GM19240 (cell line): ENCODE data around the gene PKNOX1.
"Not testable (repeated sequence)": the region's sequence is repeated elsewhere in the genome, so short reads cannot be mapped to it uniquely, and the experiment has no call there.

Experiments
- DNase-seq: peaks from one replicate; pipeline ENCODE4 v3.0.0; 2011; ENCODE audit warnings: low spot score; ENCODE audit not compliant: insufficient read length

The PKNOX1 gene, protein sequence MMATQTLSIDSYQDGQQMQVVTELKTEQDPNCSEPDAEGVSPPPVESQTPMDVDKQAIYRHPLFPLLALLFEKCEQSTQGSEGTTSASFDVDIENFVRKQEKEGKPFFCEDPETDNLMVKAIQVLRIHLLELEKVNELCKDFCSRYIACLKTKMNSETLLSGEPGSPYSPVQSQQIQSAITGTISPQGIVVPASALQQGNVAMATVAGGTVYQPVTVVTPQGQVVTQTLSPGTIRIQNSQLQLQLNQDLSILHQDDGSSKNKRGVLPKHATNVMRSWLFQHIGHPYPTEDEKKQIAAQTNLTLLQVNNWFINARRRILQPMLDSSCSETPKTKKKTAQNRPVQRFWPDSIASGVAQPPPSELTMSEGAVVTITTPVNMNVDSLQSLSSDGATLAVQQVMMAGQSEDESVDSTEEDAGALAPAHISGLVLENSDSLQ

DNA sequence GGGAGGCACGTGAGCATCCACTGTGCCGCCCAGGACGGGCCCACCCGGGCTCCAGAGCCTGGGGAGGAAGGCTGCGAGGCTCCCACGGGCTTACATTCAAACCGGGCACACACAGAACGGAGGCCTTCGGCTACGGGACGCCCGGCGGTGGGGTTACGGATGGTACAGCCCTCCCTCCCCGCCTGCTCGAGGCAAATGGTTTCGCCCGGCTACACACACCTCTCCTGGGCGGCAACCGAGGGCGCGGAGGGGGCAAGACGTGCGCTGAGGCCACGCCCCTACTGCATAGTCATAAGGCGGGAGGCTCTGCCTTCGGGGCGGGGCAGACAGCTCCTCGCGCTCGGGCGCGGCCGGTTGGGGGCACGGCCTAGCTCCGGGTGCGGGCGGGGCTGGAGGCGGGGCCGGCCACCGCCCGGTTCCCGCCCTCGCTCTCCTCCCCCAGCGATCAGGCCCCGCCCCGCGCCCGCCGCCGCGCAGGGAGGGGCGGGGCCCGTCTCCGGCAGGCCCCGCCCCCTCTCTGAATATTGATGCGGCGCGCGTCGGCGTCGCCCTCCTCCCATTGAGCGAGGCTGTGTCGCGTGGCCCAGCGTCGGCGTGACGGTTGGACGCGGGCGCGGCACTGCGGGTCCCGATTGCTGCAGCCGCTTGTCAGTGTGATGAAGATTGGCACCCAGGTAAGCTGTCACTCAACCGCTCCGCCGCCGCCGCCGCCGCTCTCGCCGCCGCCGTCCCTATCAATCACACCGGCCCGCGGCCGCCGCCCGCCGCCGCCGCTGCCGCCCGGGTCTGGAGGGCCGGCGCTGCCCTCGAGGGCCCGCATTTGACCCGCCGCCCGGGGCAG, at the start of gene PKNOX1:
PKNOX1 (plus strand) TSS at position 572 of the 841 bp plus-strand sequence. CDS start 29,820 bp downstream, outside the sequence.
- DNase-seq, result peak; percentile 97

DNA sequence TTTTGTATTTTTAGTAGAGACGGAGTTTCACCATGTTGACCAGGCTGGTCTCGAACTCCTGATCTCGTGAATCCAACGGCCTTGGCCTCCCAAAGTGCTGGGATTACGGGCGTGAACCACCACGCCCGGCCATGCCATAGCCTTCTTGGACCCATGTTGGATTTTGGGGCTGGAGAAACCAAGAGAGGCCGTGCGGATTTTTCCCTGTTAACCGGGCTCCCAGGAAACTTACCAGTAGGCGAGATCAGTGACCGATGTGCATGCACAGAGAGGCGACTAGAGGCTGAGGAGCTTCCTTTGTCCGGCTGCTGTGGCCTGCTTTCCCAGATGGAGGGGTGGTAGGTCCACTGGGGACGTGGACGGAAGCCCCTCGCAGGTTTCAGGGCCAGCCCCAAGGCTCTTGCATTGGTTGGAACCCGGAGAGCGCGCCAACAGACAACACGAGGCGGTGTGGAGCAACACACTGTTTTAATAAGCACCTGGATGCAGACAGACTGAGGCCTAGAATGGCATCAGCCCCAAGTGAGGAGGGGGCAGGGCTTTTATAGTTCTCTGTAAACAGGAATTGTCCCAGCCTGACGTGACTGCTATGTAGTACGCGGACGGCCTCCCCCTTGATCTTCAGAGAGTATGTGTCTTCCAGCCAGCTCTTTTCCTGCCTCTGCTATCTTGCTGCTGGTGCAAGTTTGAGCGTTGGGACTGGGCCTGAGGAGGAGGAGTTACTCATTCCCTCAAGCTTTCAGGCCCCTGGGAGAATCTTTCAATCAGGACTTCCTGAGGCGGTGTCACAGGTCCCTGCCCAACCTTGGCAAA, 49.0 kb upstream of the PKNOX1 start, which contains the start of gene ERVH48-1:
ERVH48-1 (minus strand) TSS at position 517 of the 813 bp plus-strand sequence. CDS start 6,624 bp downstream, outside the sequence.
- no peak for DNase-seq

DNA sequence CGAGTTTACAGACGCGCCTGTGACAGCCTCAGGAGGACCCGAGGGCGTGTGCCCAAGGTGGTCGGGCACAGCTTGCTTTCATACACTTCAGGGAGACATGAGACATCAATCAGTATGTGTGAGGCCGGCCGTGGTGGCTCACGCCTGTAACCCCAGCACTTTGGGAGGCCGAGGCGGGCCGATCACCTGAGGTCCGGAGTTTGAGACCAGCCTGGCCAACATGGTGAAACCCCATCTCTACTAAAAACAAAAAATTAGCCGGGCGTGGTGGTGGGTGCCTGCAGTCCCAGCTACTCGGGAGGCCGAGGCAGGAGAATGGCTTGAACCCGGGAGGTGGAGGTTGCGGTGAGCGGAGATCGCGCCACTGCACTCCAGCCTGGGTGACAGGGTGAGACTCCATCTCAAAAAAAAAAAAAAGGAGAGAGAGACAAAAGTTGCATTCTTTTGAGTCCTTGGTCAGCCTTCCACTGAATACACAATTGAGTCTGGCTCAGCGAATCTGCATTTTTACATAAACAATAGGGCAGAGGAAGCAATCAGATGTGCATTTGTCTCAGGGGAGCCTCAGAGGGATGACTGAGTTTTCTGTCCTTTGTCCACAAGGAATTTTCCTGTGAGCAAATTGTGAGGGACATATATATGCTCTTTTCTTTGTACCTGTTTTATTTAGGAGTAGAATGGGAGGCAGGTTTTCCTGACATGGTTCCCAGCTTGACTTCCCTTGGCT, 46.7 kb upstream of the PKNOX1 start:
- DNase-seq, result not testable (repeated sequence)

DNA sequence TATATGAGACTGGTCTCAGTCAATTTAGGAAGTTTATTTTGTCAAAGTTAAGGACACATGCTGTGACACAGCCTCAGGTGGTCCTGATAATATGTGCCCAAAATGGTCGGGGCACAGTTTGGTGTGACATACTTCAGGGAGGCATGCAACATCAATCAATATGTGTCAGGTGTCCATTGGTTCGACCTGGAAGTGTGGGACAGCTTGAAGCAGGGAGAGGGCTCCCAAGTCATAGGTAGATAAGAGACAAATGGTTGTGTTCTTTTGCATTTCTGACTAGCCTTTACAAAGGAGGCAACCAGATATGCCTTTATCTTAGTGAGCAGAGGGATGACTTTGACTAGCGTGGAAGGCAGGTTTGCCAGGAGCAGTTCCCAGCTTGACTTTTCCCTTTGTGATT, 44.4 kb upstream of the PKNOX1 start:
- no peak for DNase-seq

DNA sequence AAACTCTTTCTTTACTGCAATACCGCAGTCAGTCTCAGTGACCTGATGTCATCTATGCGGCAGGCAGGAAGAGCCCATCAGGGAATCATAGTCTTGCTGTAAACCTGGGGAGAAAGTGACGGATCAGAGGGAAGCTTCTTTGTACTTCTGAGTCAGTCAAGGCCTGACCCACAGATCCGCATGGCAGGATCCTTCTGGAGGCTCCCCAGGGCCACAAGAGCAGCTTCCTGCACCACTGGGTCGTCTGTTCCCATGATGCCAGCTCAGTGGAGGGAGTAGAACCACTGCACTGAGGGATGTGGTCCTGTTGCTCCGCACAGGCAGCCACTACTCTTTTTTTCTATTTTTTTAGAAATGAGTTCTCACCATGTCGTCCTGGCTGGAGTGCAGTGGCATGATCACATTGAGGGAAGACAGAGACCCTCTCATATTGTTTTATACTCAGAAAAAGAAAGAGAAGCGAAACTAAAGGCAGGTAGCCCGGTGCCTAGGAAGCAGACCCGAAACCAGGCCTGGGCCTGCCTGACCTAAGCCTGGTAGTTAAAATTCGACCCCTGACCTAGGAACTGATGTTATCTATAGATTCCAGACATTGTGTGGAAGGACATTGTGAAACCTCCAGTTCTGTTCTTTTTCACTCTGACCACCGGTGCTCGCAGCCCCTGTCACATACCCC, 42.7 kb upstream of the PKNOX1 start:
- DNase-seq, result no peak

DNA sequence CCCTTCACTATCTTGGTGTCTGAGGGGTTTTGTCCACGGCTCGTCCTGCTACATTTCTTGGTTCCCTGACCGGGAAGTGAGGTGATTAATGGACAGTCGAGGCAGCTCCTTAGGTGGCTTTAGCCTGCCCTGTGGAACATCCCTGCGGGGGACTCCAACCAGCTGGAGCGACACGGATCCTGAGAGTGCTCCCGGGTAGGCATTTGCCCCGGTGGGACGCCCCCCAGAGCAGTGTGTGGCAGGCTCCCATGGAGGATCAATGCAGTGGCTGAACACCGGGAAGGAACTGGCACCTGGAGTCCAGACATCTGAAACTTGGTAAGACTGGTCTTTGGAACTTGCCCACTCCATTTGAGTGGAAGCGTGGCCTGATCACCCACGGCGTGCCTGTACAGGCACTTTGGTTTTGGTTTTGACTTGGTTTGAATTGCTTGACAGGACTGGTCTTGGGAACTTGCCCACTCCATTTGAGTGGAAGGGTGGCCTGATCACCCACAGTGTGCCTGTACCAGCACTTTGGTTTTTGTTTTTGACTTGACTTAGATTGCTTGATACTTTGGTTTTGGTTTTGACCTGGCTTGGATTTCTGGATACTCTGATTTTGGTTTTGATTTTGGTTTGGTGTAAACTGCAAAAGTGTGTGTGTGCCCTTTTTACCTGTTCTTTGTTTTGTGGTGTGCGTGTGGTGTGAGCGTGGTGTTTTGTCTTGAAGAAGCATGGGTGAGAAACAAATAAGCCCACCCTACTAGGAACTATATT, 41.8 kb upstream of the PKNOX1 start:
- DNase-seq, result not testable (repeated sequence)

DNA sequence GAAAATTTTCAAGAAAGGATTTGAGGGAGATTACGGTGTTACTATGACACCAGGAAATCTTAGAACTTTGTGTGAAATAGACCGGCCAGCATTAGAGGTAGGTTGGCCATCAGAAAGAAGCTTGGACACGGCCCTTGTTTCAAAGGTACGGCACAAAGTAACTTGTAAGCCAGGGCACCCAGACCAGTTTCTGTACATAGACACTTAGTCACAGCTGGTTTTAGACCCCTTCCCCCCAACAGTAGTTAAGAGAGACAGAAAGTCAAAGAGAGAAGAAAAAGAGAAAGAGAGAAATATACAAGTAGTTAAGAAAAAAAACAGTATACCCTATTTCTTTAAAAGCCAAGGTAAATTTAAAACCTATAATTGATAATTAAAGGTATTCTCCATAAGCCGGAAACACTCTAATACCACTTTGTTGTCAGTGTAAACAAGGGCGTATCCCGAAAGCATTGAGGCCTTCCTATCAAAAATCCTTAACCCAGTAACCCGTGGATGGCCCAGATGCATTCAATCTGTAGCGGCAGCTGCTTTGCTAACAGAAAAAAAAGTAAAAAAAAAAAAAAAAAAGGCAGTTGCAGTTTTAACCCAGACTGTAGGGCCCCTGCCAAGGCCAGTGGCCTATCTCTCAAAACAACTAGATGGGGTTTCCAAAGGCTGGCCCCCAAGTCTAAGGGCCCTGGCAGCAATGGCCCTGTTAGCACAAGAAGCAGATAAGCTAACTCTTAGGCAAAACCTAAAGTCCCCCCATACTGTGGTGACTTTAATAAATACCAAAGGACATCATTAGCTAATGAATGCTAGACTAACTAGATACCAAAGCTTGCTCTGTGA, 41.0 kb upstream of the PKNOX1 start:
- DNase-seq, result not testable (repeated sequence)

DNA sequence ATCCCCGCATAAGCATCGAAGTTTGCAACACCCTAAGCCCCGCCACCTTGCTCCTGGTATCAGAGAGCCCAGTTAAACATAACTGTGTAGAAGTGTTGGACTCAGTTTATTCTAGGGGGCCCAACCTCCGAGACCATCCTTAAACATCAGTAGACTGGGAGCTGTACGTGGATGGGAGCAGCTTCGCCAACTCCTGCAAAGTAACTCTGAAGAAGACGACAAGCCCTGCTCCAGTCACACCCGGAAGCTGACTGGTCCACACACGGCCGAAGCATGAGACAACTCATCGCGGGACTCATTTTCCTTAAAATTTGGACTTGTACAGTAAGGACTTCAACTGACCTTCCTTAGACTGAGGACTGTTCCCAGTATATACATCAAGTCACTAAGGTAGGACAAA, 40.4 kb upstream of the PKNOX1 start:
- not testable (repeated sequence) for DNase-seq

DNA sequence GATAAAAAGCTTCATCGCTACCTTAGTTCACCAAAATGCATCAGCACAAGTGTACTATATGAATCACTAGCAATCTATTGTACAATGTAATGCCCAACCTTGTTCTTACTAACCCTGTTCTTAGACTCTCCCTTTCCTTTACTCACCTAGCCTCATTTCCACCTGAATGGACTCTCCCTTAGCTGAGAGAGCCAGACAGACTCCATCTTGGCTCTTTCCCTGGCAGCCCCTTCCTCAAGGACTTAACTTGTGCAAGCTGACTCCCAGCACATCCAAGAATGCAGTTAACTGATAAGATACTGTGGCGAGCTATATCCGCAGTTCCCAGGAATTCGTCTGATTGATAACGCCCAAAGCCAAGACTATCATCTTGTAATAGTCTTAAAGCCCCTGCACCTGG, 38.0 kb upstream of the PKNOX1 start:
- not testable (repeated sequence) for DNase-seq

DNA sequence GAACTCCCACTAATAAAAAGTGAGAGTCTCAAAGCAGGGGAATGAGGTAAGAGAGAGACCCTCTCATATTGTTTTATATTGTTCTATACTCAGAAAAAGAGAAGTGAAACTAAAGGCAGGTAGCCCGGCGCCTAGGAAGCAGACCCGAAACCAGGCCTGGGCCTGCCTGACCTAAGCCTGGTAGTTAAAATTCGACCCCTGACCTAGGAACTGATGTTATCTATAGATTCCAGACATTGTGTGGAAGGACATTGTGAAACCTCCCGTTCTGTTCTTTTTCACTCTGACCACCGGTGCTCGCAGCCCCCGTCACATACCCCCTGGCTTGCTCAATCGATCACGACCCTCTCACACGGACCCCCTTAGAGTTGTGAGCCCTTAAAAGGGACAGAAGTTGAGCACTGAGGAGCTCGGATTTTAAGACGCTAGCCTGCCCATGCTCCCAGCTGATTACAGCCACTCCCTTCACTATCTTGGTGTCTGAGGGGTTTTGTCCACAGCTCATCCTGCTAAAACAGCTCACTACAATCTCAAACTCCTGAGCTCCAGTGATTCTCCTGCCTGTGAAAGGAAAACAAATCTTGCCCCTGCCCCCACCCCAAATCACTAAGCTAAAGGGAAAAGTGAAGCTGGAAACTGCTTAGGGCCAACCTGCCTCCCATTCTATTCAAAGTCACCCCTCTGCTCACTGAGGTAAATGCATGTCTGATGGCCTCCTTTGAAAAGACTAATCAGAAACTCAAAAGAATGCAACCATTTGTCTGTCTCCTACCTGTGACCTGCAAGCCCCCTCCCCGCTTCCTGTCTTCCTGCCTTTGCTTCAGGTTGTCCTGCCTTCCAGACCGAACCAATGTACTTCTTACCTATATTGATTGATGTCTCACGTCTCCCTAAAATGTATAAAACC, 37.1 kb upstream of the PKNOX1 start:
- not testable (repeated sequence) for DNase-seq

DNA sequence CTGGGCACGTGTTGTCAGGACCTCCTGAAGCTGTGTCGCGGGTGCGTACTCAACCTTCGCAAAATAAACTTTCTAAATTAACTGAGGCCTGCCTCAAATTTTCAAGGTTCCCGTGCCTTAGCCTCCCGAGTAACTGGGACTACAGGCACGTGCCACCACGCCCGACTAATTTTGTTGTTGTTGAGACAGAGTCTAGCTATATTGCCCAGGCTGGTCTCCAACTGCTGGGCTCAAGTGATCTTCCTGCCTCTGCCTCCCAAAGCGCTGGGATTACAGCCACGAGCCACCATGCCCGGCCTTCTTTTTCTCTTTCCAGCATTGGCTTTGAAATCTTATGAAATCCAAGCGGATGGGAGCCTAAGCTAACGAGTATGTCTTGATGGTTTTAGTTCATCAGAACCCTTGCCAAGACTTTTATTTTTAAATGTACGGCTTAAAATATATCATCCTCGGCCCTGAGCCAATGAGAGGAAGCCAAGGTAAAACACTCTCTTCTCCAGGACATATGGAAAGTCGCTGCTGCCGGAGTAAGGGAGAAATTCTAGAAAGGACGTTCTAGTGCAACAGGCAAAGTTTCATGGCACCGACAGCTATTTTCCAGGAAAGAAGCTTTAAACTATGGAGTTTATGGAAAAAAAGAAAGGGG, 36.3 kb upstream of the PKNOX1 start:
- DNase-seq, result no peak

DNA sequence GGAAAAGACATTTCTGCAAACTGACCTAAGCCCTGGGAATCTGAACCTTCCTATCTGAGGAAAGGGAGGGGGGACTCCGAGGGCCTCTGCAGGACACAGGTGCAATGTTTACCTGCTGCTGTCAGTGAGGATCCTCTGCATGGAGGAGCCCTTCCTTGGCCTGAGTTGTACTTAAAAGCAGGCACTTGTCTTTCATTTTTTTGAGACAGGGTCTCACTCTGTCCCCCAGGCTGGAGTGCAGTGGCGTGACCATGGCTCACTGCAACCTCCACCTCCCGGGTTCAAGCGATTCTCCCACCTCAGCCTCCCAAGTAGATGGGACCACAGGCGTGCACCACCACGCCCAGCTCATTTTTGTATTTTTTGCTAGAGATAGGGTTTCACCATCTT, 35.8 kb upstream of the PKNOX1 start:
- DNase-seq, result not testable (repeated sequence)

DNA sequence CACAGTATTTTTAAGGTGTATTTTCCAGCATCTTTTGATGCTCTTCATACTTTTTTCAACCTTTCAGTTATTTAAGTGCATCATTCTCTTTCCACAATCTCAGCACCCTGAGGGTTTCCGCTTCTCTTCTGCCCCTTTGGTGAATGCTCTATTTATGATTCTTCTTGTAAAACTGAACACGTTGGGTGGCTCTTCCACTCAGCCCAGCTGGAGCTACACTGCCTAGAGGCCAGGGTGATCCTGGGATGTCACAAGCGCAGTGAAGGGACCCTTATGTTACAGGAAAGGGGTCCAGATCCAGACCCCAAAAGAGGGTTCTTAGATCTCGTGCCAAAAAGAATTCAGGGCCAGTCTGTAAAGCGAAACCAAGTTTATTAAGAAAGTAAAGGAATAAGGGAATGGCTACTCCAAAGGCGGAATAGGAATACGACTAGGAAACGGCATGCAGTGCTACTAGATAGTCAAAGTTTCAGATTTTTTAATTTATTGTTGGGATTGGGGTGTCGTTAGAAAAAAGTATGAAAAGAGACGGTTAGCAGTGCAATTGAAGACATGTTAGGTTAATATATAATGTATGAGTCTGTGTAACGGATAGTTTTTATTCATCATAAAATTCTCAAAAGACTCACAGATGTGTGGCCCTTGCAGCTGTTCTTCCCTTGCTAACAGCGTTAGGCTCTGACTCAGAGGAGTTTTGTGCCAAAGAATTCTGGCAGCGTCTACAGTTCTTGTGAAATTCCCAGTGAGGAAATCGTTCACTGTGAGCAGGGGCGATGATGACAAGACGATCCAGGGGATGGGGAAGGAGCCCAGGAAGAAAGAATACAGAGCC, 34.6 kb upstream of the PKNOX1 start:
- DNase-seq, result no peak

DNA sequence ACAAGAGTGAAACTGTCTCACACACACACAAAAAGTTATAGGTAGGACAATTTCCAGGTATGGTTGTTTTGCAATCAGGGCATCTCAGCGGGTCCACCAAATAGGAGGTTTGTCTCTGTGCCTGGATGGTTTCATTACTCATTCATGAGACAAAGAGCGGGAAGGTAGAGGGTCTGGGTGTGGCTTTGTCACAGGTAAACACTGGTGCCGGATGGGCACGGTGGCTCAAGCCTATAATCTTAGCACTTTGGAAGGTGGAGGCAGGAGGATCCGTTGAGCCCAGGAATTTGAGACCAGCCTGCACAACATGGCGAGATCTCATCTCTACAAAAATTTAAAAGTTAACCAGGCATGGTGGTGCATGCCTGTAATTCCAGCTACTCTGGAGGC, 32.7 kb upstream of the PKNOX1 start:
- no peak for DNase-seq

DNA sequence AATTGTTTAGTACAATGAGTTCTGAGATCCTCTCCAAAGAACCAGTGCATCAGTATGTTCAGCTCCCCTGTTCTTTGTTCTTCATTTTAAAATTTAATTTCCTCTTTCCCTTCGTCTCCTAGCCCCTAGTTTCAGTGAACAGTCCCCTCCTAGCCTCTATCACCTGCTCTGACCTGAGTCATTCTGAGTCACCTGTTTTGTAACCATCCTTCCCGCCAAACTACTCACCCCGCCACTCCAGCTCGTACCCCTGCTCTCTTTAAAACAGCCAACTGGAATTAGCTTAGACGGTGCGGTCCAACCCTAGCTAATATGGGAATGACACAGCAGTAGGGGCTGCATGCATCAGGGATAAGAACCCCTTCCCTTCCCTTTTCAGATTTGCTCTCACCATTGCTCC, 32.1 kb upstream of the PKNOX1 start:
- no peak for DNase-seq
